ENCODE data around the gene KDM4C. TPM values are rescaled to one million over a fixed set of nuclear protein-coding genes. Genes with fewer than 3 reads are reported as not detected.

KDM4C gene
- total and polyA plus RNA-seq, 2 of the 8 experiments (the other 6 are each of a cell fraction or from before 2014, with no cell fraction given) = 13.0 to 26.1 TPM

GRCh38 chr9:7103367-7103766 lies 345.6 kb downstream of the KDM4C start:
- H3K36me3 ChIP-seq (ENCODE audit: control insufficient read depth in 2 of 4, insufficient read depth in 4 of 4, low read length in 3 of 4) = no peaks in the 10 kb centered on the region; a peak in 1 of 8 replicates
- 84% methylated on average over 7 of the region's 7 CpGs; no CpG with 5 or more reads in 1 of the 2 experiments for WGBS, 2 experiments (ENCODE audit: extremely low coverage in 1 of 2, insufficient coverage in 1 of 2, insufficient read length in 1 of 2, insufficient replicate concordance in 2 of 2, low coverage in 1 of 2, low lambda C conversion rate in 2 of 2, missing lambda C conversion rate in 1 of 2)
- H3K79me2 ChIP-seq (ENCODE audit: control insufficient read depth in 1 of 2, insufficient read depth in 2 of 2, low read length in 2 of 2) = no peaks in the 10 kb centered on the region
- no peak overlapping the region for H3K4me3 ChIP-seq (ENCODE audit: extremely low read depth in 1 of 4, insufficient read depth in 2 of 4, low read depth in 3 of 4, low read length in 4 of 4)
- H2AFZ ChIP-seq (ENCODE audit: low read length) = no peak overlapping the region
- no peak overlapping the region for H3K18ac ChIP-seq (ENCODE audit: extremely low read depth, low read length)
- ChIA-PET POLR2A (ENCODE audit: partially characterized antibody) (interaction anchor here (0.6 kb wide), 1 partner anchor 452 kb away, joined by 3 read pairs; no protein-coding TSS in a partner anchor), CTCF (ENCODE audit: partially characterized antibody) (interaction anchor here (0.8 to 5.6 kb wide), 3 partner anchors 9 to 131 kb away, joined by 3 to 23 read pairs (median 4); no protein-coding TSS in a partner anchor)
- no peak overlapping the region for H3K14ac ChIP-seq (ENCODE audit: insufficient read length)
- no peak overlapping the region for H3K56ac ChIP-seq (replicated peaks; ENCODE audit: insufficient read length, low read depth, low read length)
- H3K9ac ChIP-seq (replicated peaks in 1 of 4; ENCODE audit: extremely low read depth in 1 of 4, low read depth in 3 of 4, low read length in 3 of 4) = no peak overlapping the region
- H2BK120ac ChIP-seq (replicated peaks; ENCODE audit: low read depth, low read length) = no peak overlapping the region
- H3K4me1 ChIP-seq (replicated peaks in 1 of 4; ENCODE audit: control insufficient read depth in 3 of 4, insufficient read depth in 4 of 4, low read length in 3 of 4) = peaks cover 0 to 8% (median 4%) of the 10 kb centered on the region in 4 experiments; a peak in 4 of 7 replicates
- no peak for DNase-seq (ENCODE audit: low read depth in 1 of 2, low spot score in 2 of 2)
- no peaks in the 10 kb centered on the region for H4K20me1 ChIP-seq (replicated peaks in 1 of 2; ENCODE audit: control insufficient read depth in 1 of 2, insufficient read depth in 2 of 2, low read length in 2 of 2)
- H4K8ac ChIP-seq (ENCODE audit: extremely low read depth, insufficient read depth, low read length) = no peak overlapping the region
- TF ChIP-seq TAF7 (optimal IDR thresholded peaks at IDR 0.05; ENCODE audit: borderline replicate concordance, low read depth, low read length) (no peak), POU5F1 (IDR thresholded peaks at IDR 0.05; ENCODE audit: low read depth, low read length) (no peak), USF2 (IDR thresholded peaks at IDR 0.05; ENCODE audit: low read length) (no peak)
- TF ChIP-seq, protein P1, sequence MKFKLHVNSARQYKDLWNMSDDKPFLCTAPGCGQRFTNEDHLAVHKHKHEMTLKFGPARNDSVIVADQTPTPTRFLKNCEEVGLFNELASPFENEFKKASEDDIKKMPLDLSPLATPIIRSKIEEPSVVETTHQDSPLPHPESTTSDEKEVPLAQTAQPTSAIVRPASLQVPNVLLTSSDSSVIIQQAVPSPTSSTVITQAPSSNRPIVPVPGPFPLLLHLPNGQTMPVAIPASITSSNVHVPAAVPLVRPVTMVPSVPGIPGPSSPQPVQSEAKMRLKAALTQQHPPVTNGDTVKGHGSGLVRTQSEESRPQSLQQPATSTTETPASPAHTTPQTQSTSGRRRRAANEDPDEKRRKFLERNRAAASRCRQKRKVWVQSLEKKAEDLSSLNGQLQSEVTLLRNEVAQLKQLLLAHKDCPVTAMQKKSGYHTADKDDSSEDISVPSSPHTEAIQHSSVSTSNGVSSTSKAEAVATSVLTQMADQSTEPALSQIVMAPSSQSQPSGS (IDR thresholded peaks at IDR 0.05; ENCODE audit: low read length) = 0 out of 2 replicates have a peak, but pooled peaks have one; percentile 68
- H2AK5ac ChIP-seq (ENCODE audit: low read depth, low read length) = no peak overlapping the region
- H3K27ac ChIP-seq (ENCODE audit: low read depth, low read length) = no peak overlapping the region
- H2BK15ac ChIP-seq (ENCODE audit: low read length) = no peak overlapping the region
- no peak overlapping the region for H4K91ac ChIP-seq (replicated peaks; ENCODE audit: insufficient read length, low read length)
- H3K23me2 ChIP-seq (ENCODE audit: low read depth, low read length) = no peaks in the 10 kb centered on the region
- H3K4ac ChIP-seq (replicated peaks; ENCODE audit: insufficient read length, low read depth, low read length) = no peak overlapping the region
- 0 out of 2 replicates have a peak overlapping the region, but pooled peaks have one; percentile 13 for H2BK5ac ChIP-seq (ENCODE audit: low read depth, low read length)
- no peak overlapping the region for H2BK20ac ChIP-seq (ENCODE audit: low read length)
- H3K23ac ChIP-seq (ENCODE audit: insufficient read length) = no peak overlapping the region
- no peak overlapping the region for H4K5ac ChIP-seq (ENCODE audit: insufficient read length, low read depth, low read length)
- no peaks in the 10 kb centered on the region for H3K27me3 ChIP-seq (replicated peaks in 1 of 4; ENCODE audit: control insufficient read depth in 3 of 4, extremely low read depth in 1 of 4, insufficient read depth in 3 of 4, low read length in 3 of 4)
- no peak overlapping the region for H2BK12ac ChIP-seq (ENCODE audit: low read depth, low read length)
- H3K4me2 ChIP-seq (ENCODE audit: insufficient read depth in 1 of 2, low read depth in 2 of 2, low read length in 2 of 2) = peak overlapping the region in 1 of 2 experiments; percentile 15; a peak in 1 of 4 replicates
- H3K79me1 ChIP-seq (ENCODE audit: low read depth, low read length) = no peaks in the 10 kb centered on the region
- no peaks in the 10 kb centered on the region for H3K9me3 ChIP-seq (ENCODE audit: insufficient read depth in 2 of 2, low read depth in 1 of 2, low read length in 1 of 2)
- peak; percentile 65 for FAIRE-seq

Data from H1 (cell line).